Measurements from ENCODE around the gene LENG1.
A peak's percentile ranks its signal among the peaks of the same experiment; 100 is the strongest.

LENG1 gene

DNA sequence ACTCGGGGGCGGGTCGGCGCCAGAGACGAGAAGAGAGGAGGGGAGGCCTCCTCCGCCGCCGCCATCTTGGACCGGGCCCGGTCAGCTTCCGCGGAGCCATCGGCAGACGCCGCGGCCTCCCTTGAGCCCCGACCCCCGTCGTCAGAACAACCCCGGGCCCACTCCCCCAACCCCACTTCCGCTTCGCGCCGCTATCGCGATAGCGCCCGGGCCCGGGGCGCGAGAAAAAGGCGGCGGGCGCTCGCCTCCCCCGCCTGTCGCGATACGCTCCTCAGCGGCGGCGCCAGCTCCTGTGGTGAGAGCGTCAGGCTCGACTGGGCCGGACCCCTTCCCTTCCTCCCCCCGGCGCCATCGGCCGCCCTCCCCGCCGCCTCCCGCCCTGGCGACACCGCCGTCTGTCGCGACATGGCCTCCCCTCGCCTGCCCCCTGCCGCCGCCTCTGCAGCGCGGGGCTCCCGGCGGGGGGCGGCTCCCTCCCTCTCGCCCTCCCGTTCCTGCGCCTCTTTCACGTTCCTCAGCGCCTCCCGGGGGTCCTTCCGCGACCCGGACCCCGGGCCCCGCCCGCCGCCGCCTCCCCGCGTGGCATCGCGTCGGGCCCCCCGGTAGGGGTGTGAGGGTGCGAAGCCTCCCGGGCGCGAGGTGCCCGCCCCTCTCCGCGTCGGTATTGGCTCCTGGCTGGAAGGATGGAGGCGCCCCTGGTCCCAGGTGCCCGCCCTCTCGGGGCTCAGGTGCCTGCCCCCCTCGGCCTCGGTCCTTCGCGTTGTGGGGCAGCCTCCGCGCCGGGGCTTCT, 21.6 kb downstream of the LENG1 start, which contains the start of gene CNOT3:
Gene CNOT3, plus strand, starts transcription at position 64 of the 790 bp plus-strand sequence. CDS start 5,217 bp downstream, outside the sequence.
- peak; percentile 43 to 46 for DNase-seq

DNA sequence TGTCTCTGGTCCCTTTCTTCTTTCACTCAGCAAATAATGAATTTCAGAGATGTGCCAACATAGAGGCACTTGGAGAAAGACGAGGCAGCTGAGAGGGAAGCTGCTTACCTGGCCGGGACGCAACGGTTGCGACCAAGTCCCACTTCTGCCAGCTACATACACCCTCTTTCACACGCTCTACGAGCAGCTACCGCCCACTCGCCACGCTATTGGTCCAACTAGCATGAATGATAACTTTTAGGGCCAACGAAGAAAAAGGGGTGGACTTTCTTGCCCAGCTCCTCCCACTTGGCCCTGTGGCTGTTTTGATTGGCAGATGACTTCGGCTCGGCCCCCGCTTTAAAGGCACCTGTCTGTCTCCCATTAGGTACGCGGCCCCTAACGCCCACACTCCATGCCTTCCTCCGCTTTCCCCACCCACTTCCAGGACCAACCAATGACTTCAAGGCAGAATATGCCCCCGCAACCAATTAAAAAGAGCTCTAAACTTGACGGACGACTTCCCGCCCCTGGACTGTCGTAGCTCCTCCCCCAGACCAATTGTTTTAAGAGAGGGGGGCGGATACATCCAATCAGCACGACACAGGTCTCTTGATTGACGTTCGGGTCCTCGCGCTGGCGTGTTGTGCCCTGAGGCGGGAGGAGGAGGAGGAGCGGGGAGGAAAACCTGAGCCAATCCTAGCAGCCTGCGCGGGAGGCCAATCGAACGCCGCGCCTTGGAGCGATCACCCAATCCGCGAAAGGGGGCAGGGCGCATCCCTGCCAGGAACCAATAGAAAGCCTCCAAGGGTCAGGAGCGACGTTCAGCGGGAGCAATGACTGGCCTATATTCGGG, 22.4 kb downstream of the LENG1 start:
- peak; percentile 98 to 99 for DNase-seq

DNA sequence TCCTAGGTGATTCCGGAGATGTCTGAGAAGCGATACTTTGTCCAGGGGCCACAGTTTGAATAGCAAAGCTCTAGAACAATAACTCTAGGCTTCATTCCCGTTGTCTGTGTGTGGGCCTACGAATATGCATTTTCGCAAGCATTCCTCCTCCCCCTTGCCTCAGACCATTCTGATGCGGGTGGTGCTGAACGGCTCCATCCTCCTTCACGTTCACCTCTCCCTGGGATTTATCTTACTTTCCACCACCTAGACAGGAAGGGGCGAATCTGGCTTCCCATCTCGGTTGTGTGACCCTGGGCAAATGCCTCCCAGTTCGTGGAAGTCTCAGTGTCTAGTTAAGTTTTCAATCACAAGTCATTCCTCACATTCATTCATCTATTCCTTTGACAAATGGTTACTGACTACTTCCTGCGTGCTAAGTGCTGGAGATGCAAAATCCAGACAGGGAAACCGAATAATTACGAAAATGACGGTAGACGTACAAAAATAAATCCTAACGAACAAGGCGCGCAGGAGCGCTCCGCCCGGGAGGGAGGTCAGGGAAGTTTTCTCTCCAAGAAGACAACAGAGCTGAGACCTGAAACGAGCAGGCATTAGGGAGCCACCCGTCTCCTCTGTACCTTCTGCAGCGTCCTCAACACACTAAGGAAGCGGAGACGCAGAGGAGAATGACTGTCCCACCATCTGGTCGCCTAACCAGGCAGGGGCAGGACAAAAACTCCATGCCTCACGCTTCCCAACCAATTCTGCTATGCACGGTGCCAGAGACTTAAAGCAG, 23.2 kb downstream of the LENG1 start:
- no peak for DNase-seq

DNA sequence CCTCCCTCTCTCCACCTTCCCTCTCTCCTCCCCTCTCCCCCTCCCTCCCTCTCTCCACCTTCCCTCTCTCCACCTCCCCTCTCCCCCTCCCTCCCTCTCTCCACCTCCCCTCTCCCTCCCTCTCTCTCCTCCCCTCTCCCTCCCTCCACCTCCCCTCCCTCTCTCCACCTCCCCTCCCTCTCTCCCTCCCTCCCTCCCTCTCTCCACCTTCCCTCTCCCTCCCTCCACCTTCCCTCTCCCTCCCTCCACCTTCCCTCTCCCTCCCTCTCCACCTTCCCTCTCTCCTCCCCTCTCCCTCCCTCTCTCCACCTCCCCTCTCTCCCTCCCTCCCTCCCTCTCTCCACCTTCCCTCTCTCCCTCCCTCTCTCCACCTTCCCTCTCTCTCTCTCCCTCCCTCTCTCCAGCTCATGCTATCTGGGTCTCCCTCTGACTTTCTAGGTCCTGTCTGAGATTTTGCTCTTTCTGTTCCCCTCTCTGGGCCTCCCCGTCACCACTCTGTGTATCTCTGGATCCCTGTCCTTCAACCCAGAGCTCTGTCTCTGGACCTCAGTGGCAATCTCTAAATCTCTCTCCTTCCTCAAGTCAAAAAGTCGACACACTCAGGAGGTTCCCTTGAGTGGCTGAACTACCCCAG, 25.4 kb downstream of the LENG1 start:
- DNase-seq: no peak

DNA sequence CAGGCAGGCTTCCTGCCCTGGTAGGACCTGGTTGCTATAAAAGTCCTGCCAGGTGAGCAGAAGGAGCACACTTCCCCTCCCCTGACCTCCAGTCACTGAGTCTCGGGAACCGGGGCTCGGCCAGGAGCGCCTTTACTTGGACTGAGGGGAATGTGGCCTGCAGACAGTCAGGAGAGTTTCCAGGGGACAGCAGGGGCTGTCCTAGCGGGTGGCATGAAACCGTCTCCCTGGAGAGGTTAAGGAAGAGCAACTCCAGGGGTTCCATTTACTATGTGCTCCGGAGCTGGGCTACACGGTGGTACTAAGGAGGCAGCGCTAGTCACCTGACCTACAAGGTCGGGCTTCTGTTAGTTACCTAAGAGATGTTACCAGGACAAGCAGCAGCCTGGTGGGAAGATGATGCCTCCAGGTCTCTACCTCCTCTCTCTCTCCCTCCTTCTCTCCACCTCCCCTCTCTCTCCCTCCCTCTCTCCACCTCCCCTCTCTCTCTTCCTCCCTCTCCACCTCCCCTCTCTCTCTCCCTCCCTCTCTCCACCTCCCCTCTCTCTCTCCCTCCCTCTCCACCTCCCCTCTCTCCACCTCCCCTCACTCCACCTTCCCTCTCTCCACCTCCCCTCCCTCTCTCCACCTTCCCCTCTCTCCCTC, 26.1 kb downstream of the LENG1 start:
- no peak for DNase-seq

DNA sequence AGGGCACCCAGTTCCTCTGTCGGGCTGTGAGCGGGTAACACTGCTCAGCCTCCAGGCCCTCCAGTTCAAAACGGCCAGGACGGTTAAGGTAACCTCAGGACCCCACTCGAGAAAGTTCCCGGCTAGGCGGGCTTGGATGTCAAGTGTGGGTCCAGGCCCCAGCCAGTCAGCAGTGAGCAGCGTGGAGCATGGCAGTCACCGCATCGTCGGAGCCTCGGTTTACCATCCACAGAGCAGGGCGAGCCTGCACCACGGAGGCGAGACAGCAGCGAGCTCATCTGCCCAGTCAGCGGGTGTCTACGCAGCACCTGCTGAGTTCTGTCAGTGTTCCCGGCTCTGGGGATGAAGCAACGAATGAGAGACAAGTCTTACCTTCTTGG, 29.9 kb downstream of the LENG1 start:
- DNase-seq: no peak

DNA sequence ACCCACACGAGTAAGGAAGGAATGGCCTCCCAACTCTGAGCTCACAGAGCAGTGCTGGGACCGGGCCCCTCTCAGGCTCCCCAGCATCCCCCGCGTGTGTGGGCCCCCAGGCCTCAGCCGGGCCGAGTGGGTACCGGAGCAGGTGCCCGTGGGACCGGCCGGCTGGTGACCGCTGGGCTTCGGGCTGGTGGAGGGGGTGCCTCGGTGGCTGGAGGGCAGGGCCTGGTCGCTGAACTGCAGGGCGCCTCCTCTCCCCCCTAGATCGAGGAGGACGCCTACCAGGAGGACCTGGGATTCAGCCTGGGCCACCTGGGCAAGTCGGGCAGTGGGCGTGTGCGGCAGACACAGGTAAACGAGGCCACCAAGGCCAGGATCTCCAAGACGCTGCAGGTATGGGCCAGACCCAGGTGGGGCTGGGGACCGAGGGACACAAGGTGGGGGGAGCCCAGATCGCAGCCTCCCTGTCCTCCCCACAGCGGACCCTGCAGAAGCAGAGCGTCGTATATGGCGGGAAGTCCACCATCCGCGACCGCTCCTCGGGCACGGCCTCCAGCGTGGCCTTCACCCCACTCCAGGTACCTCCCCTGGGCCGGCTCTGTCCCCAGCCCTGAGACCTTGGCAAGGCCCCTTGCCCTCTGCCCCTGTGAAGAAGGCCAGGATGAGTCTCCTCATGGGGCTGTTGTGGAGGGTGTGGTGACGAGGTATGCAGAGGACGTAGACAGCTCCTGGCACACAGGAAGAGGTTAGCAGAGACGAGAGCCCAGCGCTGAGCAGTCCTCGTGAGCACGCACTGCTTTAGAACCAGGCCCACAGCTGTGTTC, 30.5 kb downstream of the LENG1 start:
- no peak for DNase-seq

DNA sequence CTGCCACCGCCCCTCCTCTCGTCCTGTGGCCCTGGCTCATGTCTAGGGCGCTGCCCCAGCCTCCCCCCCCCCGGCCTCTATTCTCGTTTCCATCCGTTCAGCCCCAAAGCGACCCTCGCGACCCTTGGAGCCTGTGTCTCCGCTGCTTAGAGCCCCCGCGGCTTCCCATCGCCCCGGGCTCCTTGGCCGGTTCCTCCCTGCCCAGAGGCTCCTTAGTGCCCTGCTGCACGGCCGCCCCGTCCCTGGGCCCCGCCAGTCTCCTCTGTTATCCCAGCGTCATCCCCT, 31.1 kb downstream of the LENG1 start:
- no peak for DNase-seq

DNA sequence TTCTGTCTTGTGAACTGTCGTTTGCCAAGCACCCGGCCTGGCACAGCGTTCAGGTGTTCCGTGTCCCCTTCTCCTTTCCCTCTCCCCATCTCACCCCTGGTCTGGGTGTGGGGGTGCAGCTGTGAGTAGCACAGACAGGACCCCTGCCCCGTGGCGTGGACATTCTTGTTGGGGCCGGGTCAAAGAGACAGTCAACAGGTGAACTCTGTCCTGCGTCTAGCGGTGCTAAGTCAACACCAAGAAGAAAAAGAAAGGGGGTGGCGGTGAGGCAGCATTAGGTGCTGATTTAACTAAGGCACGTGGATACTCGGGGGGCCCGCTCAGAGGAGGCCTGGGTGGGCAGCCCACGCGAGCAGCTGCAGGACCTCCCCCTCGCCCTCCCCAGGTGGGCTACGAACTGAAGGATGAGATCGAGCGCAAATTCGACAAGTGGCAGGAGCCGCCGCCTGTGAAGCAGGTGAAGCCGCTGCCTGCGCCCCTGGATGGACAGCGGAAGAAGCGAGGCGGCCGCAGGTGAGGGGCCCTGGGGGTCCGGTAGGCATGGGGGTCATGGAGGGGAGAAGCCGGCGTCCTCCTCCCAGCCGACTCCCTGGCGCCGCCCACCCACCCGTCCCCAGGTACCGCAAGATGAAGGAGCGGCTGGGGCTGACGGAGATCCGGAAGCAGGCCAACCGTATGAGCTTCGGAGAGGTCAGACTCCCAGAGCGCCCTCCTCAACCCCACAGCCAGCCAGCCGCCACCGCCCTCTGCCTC, 31.7 kb downstream of the LENG1 start:
- DNase-seq: no peak

DNA sequence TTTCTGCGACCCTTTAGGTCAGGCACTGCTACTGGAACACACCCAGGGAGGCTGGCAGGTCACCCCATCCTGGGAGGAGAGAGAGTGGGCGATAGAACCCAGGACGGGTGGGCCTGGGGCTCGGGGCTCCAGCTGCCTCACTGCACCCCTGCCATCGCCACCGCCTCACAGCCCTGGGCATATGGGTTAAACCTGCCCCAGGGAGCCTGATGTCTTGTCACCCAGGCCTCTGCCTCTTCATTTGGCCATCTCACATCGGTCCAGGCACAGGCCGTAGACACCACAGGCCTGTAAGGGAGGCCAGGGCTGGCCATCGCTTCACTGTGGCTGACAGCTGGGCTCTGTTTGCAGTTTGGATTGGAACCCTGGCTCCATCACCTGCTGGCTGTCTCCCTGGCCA, 33.8 kb downstream of the LENG1 start:
- no peak for DNase-seq

DNA sequence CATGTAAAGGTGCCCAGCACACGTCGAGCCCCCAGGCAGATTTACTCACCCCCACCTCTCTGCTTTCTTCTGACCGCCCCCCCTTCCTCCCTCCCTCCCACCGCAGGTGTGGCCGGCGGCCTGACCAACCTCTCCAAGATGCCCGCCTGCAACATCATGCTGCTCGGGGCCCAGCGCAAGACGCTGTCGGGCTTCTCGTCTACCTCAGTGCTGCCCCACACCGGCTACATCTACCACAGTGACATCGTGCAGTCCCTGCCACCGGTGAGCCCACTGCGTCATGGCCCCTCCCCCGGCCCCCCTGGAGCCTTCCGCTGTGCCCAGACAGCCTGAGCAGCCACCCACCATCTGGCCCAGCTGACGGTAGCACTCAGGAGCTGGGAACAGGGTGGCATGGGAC, 35.1 kb downstream of the LENG1 start:
- no peak for DNase-seq

DNA sequence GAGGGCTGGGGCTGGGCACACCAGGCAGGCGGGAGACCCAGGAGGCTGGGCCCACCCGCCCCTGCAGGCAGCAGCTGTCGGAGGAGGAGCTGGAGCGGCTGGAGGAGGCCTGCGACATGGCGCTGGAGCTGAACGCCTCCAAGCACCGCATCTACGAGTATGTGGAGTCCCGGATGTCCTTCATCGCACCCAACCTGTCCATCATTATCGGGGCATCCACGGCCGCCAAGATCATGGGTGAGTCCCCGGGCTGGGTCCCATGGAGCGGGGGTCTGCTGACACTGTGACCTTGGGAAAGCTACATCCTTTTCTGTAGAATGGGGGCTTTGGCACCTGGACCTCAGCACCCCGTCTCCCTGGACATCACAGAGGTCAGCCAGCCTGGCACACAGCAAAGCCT, 35.8 kb downstream of the LENG1 start:
- DNase-seq: no peak

DNA sequence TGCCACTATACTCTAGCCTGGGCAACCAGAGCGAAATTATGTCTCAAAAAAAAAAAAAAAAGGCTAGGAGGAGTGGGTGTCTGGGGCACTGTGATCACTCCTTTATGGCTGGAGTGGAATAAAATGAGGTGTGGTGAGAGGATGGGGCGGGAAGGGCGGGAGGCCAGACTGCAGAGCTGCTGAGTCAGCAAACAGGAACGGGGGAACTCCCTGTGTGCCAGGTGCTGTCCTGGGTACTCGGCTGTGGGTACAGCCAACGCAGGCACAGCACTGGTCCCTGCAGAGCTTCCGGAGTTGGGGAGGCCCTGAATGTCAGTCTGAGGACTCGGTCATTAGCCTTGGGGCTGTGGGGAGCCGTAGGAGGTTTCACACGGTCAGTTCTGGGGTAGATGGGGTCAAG, 38.3 kb downstream of the LENG1 start:
- DNase-seq: no peak

DNA sequence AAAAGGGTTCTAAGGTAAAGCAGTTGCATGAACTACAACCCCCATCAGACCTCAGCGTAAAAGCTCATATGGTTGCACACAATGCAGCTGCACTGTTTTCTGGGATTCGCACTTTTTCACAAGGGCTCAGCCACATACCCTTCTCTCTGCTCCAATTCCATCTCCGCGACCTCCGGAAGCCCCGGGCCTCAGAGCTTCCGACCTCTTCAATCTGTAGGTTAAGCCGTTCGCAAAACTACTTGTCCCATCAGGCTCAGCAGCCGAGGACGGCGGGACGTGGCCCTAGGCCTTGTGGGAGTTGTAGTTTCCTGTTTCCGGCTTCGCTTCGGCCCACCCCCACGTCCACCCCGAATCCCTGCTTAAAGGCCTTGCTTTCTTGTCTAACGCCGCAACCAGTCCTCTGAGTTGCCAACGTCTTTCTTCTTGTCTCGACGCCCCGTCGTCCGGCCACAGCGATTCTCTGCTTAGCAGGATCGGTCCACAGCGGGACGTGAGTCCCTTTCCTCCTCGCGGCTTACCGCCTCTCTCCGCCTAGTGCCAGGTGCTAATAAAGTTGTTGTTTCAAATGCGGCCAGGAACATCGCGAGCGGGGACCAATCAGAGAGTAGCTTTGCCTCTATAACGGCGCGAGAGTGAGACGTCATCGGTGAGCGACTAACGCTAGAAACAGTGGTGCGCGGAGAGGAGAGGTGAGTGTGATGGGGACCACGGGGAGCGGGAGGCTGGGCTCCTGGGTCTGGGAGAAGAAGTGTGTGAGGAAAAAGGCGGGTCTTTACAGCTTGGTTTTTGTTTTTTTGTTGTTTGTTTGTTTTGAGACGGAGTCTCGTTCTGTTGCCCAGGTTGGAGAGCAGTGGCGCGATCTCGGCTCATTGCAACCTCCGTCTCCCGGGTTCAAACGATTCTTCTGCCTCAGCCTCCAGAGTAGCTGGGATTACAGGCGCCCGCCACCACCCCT, 44.1 kb downstream of the LENG1 start, which contains the start of the genes PRPF31 and TFPT:
Gene PRPF31, plus strand, starts transcription at position 646 of the 955 bp plus-strand sequence. CDS start 2,525 bp downstream, outside the sequence.
Gene TFPT, minus strand, starts transcription at position 549 of the 955 bp plus-strand sequence. Its CDS starts 388 bp downstream, at position 161.
- peak; percentile 96 to 98 for DNase-seq

DNA sequence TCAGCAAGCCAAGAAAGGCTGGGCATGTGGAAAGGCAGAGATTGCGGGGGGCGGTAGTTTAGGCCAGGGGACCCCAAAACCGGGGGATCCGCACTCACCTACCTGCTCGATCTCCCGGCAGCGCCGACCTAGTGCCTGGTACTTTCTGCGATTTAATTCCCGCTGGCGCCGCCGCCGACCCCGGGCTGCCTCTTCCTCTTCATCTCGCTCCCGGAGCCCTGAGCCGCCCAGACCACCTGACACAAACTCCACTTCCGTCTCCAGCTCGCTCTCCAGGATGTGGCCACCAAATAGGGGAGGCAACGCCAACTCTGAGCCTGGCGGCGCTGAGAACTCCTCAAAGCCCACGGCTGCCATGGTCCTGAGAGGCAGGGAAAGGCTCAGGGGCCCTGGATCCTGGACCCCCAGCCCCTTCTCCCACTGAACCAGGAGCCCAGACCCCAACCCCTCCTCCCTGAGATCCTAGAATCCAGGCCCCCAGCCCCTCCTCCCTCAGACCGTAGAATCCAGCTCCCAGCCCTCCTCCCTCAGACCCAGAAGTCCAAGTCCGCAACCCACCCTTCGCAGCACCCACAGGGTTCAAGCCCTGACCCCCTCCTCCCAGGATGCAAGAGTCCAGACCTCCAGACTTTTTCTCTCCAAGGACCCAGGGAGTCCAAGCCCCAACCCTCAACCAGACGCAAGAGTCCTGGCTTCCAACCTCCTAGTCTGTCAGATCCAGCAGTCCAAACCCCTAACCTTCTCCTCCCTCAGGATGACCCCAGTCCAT, 45.0 kb downstream of the LENG1 start:
- peak; percentile 60 to 61 for DNase-seq

DNA sequence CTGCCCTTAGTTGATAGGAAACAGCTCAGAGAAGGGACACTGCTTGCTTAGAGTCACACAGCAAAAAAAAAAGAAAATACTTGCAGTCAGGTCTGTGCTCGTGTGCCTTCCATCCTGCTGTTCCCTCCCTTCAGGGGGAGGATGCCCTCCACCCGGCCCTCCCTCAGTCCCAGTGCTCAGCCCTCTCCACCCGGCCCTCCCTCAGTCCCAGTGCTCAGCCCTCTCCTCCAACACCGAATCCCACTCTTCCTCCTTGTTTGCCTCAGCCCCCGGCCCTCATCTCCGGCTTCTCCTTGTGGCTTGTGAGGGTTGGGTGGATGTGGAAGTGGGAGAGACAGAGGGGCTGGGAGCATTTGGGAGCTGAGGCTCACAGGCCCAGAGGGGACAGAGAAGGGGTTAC, 49.9 kb downstream of the LENG1 start:
- DNase-seq: no peak

DNA sequence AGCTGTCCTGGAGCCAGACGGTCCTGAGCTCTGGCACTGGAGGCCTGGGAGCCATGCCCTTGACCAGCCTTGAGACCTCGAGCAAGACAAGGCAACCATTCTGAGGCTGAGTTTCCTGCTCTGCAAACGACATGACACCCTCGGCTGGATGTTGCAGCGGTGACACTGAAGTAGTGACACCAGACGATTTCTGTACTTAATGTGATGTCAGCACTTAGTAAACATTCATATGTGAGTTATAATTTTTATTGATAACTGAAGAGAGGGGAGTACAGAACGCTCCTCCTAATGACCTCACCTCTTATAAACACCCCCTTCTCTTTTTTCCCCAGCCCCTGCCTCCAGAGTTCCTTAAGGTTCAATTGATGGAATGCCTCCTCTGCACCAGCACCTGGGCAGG, 51.0 kb downstream of the LENG1 start:
- no peak for DNase-seq

DNA sequence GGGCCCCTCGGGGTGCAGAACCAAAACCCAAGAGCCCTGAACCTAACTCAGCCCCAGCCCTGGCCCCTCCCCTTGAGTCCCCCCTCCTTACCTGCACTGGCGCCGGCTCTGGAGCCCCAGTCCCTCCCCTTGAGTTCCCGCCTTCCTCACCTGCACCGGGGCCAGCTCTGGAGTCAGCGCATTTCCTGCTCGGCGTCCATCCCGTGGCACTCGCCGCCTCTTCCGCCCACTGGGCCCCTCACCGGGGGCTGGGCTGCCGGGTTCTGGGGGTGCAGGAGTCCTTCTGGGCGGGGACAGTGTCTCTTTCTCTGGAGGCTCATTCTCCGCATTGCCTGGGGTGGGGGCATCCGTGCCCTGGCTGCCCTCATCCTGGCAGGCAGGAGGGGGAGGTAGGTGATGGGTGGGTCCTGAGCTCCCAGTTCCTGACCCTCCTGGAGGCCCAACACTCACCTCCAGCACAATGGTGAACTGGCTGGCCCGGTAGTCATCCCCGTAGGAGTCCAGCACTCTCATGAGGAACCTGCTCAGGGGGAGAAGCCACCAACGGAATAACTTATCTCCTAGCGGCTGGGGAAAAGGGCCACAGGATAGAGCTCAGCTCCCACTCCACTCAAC, 51.5 kb downstream of the LENG1 start:
- DNase-seq: no peak
